H9 (cell line): ENCODE data around the gene NAA30. TPM values are rescaled to one million over a fixed set of nuclear protein-coding genes. Genes with fewer than 3 reads are reported as not detected.

Experiments used
- DNase-seq: peaks from one replicate; pipeline ENCODE4 v3.0.0-alpha.2; 2017
- H2AFZ ChIP-seq: one replicate; pipeline ENCODE4 v1.6.1; 2013; ENCODE audit warnings: mild to moderate bottlenecking, low read length, control low read depth, moderate library complexity
- H2AK5ac ChIP-seq: 2 replicates; pipeline ENCODE4 v1.6.1; 2013; ENCODE audit warnings: low read length, control low read depth, mixed read lengths; ENCODE audit not compliant: insufficient read length
- H2BK120ac ChIP-seq: one replicate; pipeline ENCODE4 v1.6.1; 2013; ENCODE audit warnings: low read depth, mild to moderate bottlenecking, low read length, control low read depth, inconsistent platforms; ENCODE audit not compliant: poor library complexity, severe bottlenecking
- H2BK12ac ChIP-seq: 2 replicates; pipeline ENCODE4 v1.6.1; 2013; ENCODE audit warnings: low read length, control low read depth, mixed read lengths, low read depth; ENCODE audit not compliant: insufficient read length
- H2BK15ac ChIP-seq: 2 replicates; pipeline ENCODE4 v1.6.1; 2013; ENCODE audit warnings: low read depth, low read length, control low read depth
- H2BK20ac ChIP-seq: one replicate; pipeline ENCODE4 v1.6.1; 2013; ENCODE audit warnings: low read depth, mild to moderate bottlenecking, low read length, control low read depth, inconsistent platforms; ENCODE audit not compliant: poor library complexity, severe bottlenecking
- H2BK5ac ChIP-seq: 2 replicates; pipeline ENCODE4 v1.6.1; 2013; ENCODE audit warnings: low read length, control low read depth, mixed read lengths; ENCODE audit not compliant: insufficient read length
- H3K14ac ChIP-seq: 2 replicates; pipeline ENCODE4 v1.6.1; 2013; ENCODE audit warnings: low read length, control low read depth; ENCODE audit not compliant: insufficient read depth
- H3K18ac ChIP-seq: 2 replicates; pipeline ENCODE4 v1.6.1; 2013; ENCODE audit warnings: low read depth, mild to moderate bottlenecking, mixed read lengths, low read length, control low read depth; ENCODE audit not compliant: insufficient read length
- H3K23ac ChIP-seq: 2 replicates; pipeline ENCODE4 v1.6.1; 2013; ENCODE audit warnings: low read length, control low read depth, mixed read lengths, low read depth; ENCODE audit not compliant: insufficient read length
- H3K23me2 ChIP-seq: 2 replicates; pipeline ENCODE4 v1.6.1; 2013; ENCODE audit warnings: low read depth, mild to moderate bottlenecking, mixed read lengths, low read length, control low read depth; ENCODE audit not compliant: insufficient read length, poor library complexity, severe bottlenecking
- H3K27ac ChIP-seq: 2 replicates; pipeline ENCODE4 v1.5.1; 2013; ENCODE audit warnings: low read length, control low read depth, mixed read lengths, low read depth; ENCODE audit not compliant: insufficient read length
- H3K27me3 ChIP-seq: 2 replicates; pipeline ENCODE4 v1.6.1; 2013; ENCODE audit warnings: low read length, control low read depth, inconsistent platforms; ENCODE audit not compliant: insufficient read depth
- H3K4ac ChIP-seq: 2 replicates; pipeline ENCODE4 v1.6.1; 2013; ENCODE audit warnings: low read depth, mild to moderate bottlenecking, control low read depth, inconsistent platforms, low read length, moderate library complexity
- H3K4me1 ChIP-seq: 2 replicates; pipeline ENCODE4 v1.6.1; 2013; ENCODE audit warnings: low read length, control low read depth, inconsistent platforms; ENCODE audit not compliant: insufficient read depth
- H3K4me2 ChIP-seq: 2 replicates; pipeline ENCODE4 v1.6.1; 2013; ENCODE audit warnings: low read length, control low read depth, mixed read lengths; ENCODE audit not compliant: insufficient read length, insufficient read depth
- H3K56ac ChIP-seq: 2 replicates; pipeline ENCODE4 v1.6.1; 2013; ENCODE audit warnings: low read depth, mild to moderate bottlenecking, mixed read lengths, low read length, control low read depth; ENCODE audit not compliant: insufficient read length
- H3K79me1 ChIP-seq: 2 replicates; pipeline ENCODE4 v1.6.1; 2013; ENCODE audit warnings: low read depth, mild to moderate bottlenecking, moderate library complexity, low read length, control low read depth, inconsistent platforms; ENCODE audit not compliant: insufficient read depth, poor library complexity, severe bottlenecking
- H3K79me2 ChIP-seq: 2 replicates; pipeline ENCODE4 v1.6.1; 2013; ENCODE audit warnings: low read length, control low read depth, inconsistent platforms; ENCODE audit not compliant: insufficient read depth
- H3K9ac ChIP-seq: 2 replicates; pipeline ENCODE4 v1.6.1; 2013; ENCODE audit warnings: low read length, control low read depth, mixed read lengths; ENCODE audit not compliant: insufficient read length; ENCODE audit errors: extremely low read depth
- H3K9me3 ChIP-seq: one replicate; pipeline ENCODE4 v1.6.1; 2013; ENCODE audit warnings: low read depth, low read length, inconsistent platforms; ENCODE audit not compliant: control insufficient read depth
- H3T11ph ChIP-seq: one replicate; pipeline ENCODE4 v1.6.1; 2013; ENCODE audit warnings: mild to moderate bottlenecking, low read length, control low read depth, inconsistent platforms
- H4K20me1 ChIP-seq: one replicate; pipeline ENCODE4 v1.6.1; 2013; ENCODE audit not compliant: control insufficient read depth, insufficient read length, insufficient read depth
- H4K5ac ChIP-seq: 2 replicates; pipeline ENCODE4 v1.6.1; 2013; ENCODE audit warnings: low read depth, mild to moderate bottlenecking, mixed read lengths, low read length, control low read depth; ENCODE audit not compliant: insufficient read length
- H4K8ac ChIP-seq: replicated peaks from 2 replicates; pipeline ENCODE4 v1.6.1; 2013; ENCODE audit warnings: low read length, control low read depth, mixed read lengths, low read depth; ENCODE audit not compliant: insufficient read length
- H4K91ac ChIP-seq: 2 replicates; pipeline ENCODE4 v1.6.1; 2013; ENCODE audit warnings: low read depth, mild to moderate bottlenecking, moderate library complexity, mixed read lengths, low read length, control low read depth; ENCODE audit not compliant: insufficient read length
- H3K27ac Mint-ChIP-seq, 3 experiments: 2 replicates in 2 of 3; 3 replicates in 1 of 3; pipeline ENCODE4 v1.8.0; 2020 to 2021; ENCODE audit warnings: mixed read lengths in 3 of 3, mild to moderate bottlenecking in 1 of 3, moderate library complexity in 1 of 3
- H3K27me3 Mint-ChIP-seq: 2 replicates; pipeline ENCODE4 v1.8.0; 2021; ENCODE audit warnings: low read depth, mild to moderate bottlenecking, moderate library complexity, mixed read lengths
- H3K36me3 Mint-ChIP-seq, 3 experiments: 2 replicates in 2 of 3; 3 replicates in 1 of 3; pipeline ENCODE4 v1.8.0; 2020 to 2021; ENCODE audit warnings: low read depth in 3 of 3, mixed read lengths in 3 of 3; ENCODE audit not compliant: insufficient read depth in 1 of 3
- H3K4me1 Mint-ChIP-seq, 2 experiments: 2 replicates each; pipeline ENCODE4 v1.8.0; 2020; ENCODE audit warnings: mixed read lengths in 2 of 2
- H3K4me3 Mint-ChIP-seq, 2 experiments: 2 replicates in 1 of 2; 3 replicates in 1 of 2; pipeline ENCODE4 v1.8.0; 2020 to 2021; ENCODE audit warnings: mild to moderate bottlenecking in 2 of 2, mixed read lengths in 2 of 2, moderate library complexity in 1 of 2
- H3K9me3 Mint-ChIP-seq, 2 experiments: 2 replicates in 1 of 2; 3 replicates in 1 of 2; pipeline ENCODE4 v1.8.0; 2020; ENCODE audit warnings: mild to moderate bottlenecking in 2 of 2, mixed read lengths in 2 of 2, moderate library complexity in 1 of 2
- CTCF ChIP-seq: fragments of 200-600 bp; sonication (generic); conservative IDR thresholded peaks from 3 replicates; pipeline ENCODE4 v1.8.0; 2021; ENCODE audit warnings: antibody characterized with exemption, mild to moderate bottlenecking
- WGBS: extraction: QIAGEN DNeasy Blood & Tissue Kit; methylation state at CpG from one replicate; pipeline ENCODE4 v1.1.7; 2013; ENCODE audit warnings: missing lambda C conversion rate, low lambda C conversion rate, mixed read lengths; ENCODE audit not compliant: insufficient read length; ENCODE audit errors: extremely low coverage; 5-methylcytosine and 5-hydroxymethylcytosine counted together
- total RNA-seq: library from RNA; stranded (reverse); gene quantifications from 2 replicates; pipeline ENCODE4 v1.2.1, GENCODE V29; 2021

The NAA30 gene
- total RNA-seq, 1 experiment from 2014 or later = 20.9 TPM

- Histone ChIP-seq H3K23ac (no peak overlapping the region), H3K14ac (no peak overlapping the region), H4K5ac (no peak overlapping the region), H3K27me3 (no peaks in the 10 kb centered on the region), H2BK120ac (no peak overlapping the region), H4K8ac (no peak overlapping the region), H3K27ac (no peak overlapping the region), H3K9ac (no peak overlapping the region), H3K4me1 (no peaks in the 10 kb centered on the region), H3T11ph (no peak overlapping the region), H2BK15ac (no peak overlapping the region), H2BK20ac (no peak overlapping the region), H3K4ac (no peak overlapping the region), H3K79me1 (no peaks in the 10 kb centered on the region), H3K4me2 (no peak overlapping the region), H3K56ac (no peak overlapping the region), H2BK12ac (no peak overlapping the region), H4K91ac (no peak overlapping the region), H2BK5ac (no peak overlapping the region), H2AFZ (no peak overlapping the region), H3K23me2 (no peaks in the 10 kb centered on the region), H3K79me2 (no peaks in the 10 kb centered on the region), H2AK5ac (no peak overlapping the region), H3K18ac (no peak overlapping the region), H3K9me3 (no peaks in the 10 kb centered on the region), H4K20me1 (no peaks in the 10 kb centered on the region)
- peaks cover 2% of the 10 kb centered on the region for H3K27me3 Mint-ChIP-seq
- H3K9me3 Mint-ChIP-seq = peaks cover 10 to 29% of the 10 kb centered on the region in 2 experiments
- peaks cover 3 to 12% (median 7%) of the 10 kb centered on the region in 3 experiments; a peak in 6 of 7 replicates for H3K36me3 Mint-ChIP-seq
- TF ChIP-seq CTCF = no peak
- peaks cover 3 to 5% of the 10 kb centered on the region in 2 experiments for H3K4me1 Mint-ChIP-seq
- WGBS = no CpG with 5 or more reads among the region's 9 CpGs
- no peak overlapping the region for H3K4me3 Mint-ChIP-seq
- no peak for DNase-seq
- no peak overlapping the region for H3K27ac Mint-ChIP-seq
These were observed 45.3 kb upstream of the NAA30 start for GRCh38 chr14:57345106-57345505.
